HG03045 (cell line): ENCODE results near the gene LRP1.
A peak's percentile ranks its signal among the peaks of the same experiment; 100 is the strongest.

ENCODE experiments used
- ATAC-seq: cut with Tn5 transposase; IDR thresholded peaks from one replicate; pipeline ENCODE4 v1.9.1; 2021; ENCODE audit warnings: mild to moderate bottlenecking, moderate library complexity; ENCODE audit not compliant: unreplicated experiment

Gene LRP1

GRCh38 chr12:57220770-57221168, 92.5 kb downstream of the LRP1 start:
- ATAC-seq: no peak

- no peak for ATAC-seq
Measured at GRCh38 chr12:57221169-57221917, 93.1 kb downstream of the LRP1 start.

GRCh38 chr12:57222286-57223190, 94.3 kb downstream of the LRP1 start:
- ATAC-seq: no peak

GRCh38 chr12:57223191-57224165, 95.2 kb downstream of the LRP1 start:
- ATAC-seq: no peak

GRCh38 chr12:57224278-57224972, 96.1 kb downstream of the LRP1 start:
- no peak for ATAC-seq

- ATAC-seq: no peak
Measured at GRCh38 chr12:57224973-57225679, 96.8 kb downstream of the LRP1 start.

- no peak for ATAC-seq
Measured at GRCh38 chr12:57225680-57226210, 97.5 kb downstream of the LRP1 start.

- ATAC-seq: no peak
Measured at GRCh38 chr12:57226588-57227314, 98.5 kb downstream of the LRP1 start.

- ATAC-seq: no peak
Measured at GRCh38 chr12:57227315-57228115, 99.2 kb downstream of the LRP1 start.

- ATAC-seq: no peak
Measured at GRCh38 chr12:57229046-57229633, 100.9 kb downstream of the LRP1 start.

GRCh38 chr12:57229634-57230380, 101.5 kb downstream of the LRP1 start, which contains the start of gene SHMT2:
Gene SHMT2 (plus strand): TSS chr12:57229711. CDS start chr12:57229779, 68 bp downstream.
- ATAC-seq: peak; percentile 63

- no peak for ATAC-seq
Measured at GRCh38 chr12:57230381-57231155, 102.3 kb downstream of the LRP1 start.

- ATAC-seq: no peak
Measured at GRCh38 chr12:57231276-57232021, 103.2 kb downstream of the LRP1 start.

GRCh38 chr12:57232156-57232756, 104.0 kb downstream of the LRP1 start:
- no peak for ATAC-seq
